ENCODE results near the gene PATL1.

DNA sequence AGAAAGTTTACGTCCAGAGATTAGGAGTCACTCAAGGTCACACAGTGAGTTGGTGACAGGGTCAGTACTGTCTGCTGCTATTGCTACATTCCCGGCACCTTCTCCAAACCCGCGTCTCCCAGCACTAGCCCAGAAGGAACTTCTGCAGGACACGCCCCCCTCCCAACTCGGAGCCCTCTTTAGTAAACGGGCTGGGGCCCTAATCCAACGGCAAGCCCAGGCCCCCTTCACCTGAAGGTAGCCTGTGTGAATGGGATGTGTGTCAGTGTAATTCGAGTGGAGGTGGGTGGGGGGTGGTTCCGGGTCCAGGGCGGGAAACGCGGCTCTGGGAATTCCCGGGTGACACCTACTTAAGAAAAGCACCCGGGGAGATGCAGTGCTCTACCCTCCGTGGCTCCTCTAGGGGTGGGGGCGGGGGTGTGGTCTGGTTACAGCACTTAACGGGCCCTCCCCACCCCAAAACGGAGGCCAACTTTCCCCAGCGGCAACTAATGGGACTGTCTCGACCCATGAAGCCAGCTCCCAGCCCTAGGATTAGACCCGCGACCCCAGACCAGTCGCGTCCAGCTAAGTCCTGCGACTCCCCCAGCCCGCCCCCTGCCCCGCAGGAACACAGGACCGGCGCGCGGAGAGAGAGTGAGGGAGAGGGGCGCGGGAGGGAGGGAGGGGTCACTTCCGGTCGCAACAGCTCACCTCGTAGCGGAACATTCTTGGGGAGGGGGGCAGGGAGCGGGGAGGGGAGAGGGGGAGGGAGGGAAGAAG is 468 bp downstream of the PATL1 start:
- TF ChIP-seq, protein P1, sequence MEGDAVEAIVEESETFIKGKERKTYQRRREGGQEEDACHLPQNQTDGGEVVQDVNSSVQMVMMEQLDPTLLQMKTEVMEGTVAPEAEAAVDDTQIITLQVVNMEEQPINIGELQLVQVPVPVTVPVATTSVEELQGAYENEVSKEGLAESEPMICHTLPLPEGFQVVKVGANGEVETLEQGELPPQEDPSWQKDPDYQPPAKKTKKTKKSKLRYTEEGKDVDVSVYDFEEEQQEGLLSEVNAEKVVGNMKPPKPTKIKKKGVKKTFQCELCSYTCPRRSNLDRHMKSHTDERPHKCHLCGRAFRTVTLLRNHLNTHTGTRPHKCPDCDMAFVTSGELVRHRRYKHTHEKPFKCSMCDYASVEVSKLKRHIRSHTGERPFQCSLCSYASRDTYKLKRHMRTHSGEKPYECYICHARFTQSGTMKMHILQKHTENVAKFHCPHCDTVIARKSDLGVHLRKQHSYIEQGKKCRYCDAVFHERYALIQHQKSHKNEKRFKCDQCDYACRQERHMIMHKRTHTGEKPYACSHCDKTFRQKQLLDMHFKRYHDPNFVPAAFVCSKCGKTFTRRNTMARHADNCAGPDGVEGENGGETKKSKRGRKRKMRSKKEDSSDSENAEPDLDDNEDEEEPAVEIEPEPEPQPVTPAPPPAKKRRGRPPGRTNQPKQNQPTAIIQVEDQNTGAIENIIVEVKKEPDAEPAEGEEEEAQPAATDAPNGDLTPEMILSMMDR (IDR thresholded peaks at IDR 0.05): no peak
- TF ChIP-seq HMGXB4 (CRISPR knock-in tag; IDR thresholded peaks at IDR 0.05; ENCODE audit: borderline replicate concordance) (no peak), RFX5 (IDR thresholded peaks at IDR 0.05) (no peak), CEBPB (IDR thresholded peaks at IDR 0.05) (peak in 1 of 2 experiments; percentile 54; a peak in 2 of 4 replicates)
